GM12891 (cell line): ENCODE data around the gene CFAP58.

Experiments
- POLR2A ChIP-seq: IDR thresholded peaks from 2 replicates; pipeline ENCODE4 v1.6.1; 2011; ENCODE audit warnings: low read depth, low read length, control low read depth
- POLR2AphosphoS5 ChIP-seq: IDR thresholded peaks from 2 replicates; pipeline ENCODE4 v1.6.1; 2011; ENCODE audit warnings: low read depth, low read length, control low read depth

- TF ChIP-seq POLR2A, result no peak
- TF ChIP-seq POLR2AphosphoS5, result no peak
Observed at GRCh38 chr10:104452977-104453376, 99.3 kb downstream of the CFAP58 start.
